HG02885 (cell line): ENCODE measurements around the gene DUSP23.
A peak's percentile ranks its signal among the peaks of the same experiment; 100 is the strongest.

ENCODE experiments used
- ATAC-seq: cut with Tn5 transposase; IDR thresholded peaks from one replicate; pipeline ENCODE4 v1.9.1; 2021; ENCODE audit warnings: mild to moderate bottlenecking; ENCODE audit not compliant: unreplicated experiment, poor library complexity

DUSP23 gene

GRCh38 chr1:159783724-159784123 lies 3.0 kb downstream of the DUSP23 start:
- ATAC-seq: no peak

DNA sequence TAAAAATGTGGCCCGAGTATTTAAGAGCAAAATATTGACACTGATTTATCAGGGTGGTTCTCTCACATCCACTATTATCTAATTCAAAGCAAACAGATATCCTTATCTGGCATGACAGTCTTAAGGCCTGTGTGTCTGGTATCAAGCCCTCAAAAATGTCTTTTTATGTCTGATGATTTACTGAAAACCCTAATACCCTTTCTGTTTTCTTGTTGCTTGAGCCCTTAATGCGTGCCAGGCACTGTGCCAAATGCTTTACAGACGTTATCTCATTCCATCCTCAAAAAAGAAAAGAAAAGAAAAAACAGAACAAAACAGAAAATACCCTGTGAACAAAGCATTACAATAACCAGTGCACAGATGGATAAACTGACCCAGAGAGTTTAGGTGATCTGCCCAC lies 5.7 kb downstream of the DUSP23 start:
- ATAC-seq: no peak

- ATAC-seq: no peak
Observed at GRCh38 chr1:159786966-159787365, 6.2 kb downstream of the DUSP23 start.

- ATAC-seq: no peak
Observed at GRCh38 chr1:159790237-159790917, 9.6 kb downstream of the DUSP23 start.

DNA sequence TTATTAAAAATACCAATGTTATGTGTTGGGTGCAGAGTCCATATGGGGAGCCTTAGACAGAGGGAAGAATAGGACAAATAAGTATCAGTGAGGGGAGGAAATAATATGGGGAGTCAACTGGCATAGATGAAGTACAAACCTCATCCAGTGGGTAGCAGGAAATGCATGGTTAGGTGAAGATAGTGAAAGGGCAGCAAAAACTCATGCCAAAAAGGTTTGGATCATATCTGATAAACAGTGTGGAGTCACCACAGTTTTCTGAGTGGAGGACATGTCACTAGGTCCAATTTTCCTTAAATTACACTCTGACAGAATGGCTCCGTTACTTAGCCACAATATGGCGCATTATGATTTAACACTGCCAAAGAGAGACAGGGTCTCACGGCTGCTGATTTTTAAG lies 10.3 kb downstream of the DUSP23 start:
- no peak for ATAC-seq

DNA sequence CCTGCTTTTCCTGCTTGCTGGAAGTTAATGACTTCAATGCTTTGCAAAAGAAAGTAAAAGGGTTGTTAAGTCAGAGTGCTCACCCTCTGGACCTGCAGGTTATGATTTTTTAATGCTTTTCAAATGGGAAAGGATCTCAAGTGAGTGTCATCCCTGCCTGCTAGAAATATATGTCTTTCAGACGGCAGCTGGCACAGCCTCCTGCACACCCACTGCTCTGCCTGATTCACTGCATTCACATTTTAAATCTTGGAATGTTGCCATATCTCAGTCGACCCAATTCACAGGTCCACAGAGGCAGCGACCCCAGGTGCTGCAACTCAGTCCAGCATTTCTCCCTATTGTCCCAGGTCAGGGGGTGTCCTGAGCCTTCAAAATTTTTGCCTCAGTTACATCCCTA lies 10.7 kb downstream of the DUSP23 start:
- no peak for ATAC-seq

GRCh38 chr1:159795534-159795933 lies 14.8 kb downstream of the DUSP23 start:
- ATAC-seq: no peak

GRCh38 chr1:159798893-159799292 lies 18.1 kb downstream of the DUSP23 start:
- ATAC-seq: peak; percentile 53

DNA sequence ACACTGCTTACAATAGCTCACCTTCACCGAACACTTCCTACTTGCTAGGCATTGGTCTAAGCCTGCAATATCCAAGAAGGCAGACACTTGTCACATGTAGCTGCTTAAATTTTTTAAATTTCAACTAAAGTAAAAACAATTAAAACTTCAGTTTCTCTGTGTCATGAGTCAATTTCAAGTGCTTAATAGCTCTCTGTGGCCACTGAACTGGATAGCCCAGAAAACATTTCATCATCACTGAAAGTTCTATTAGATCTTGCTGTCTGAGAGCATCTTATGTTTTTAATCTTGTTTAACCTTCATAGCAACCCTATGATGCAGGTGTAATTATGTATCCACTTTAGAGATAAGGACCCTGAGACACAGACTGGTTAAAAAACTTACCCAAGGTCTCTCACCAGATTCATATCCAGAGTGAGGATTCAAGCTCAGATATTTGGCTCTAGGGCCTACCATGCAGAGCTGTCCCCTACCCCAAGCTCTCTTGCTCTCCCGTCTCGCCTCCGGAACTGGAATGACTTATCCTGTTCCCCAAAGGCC lies 18.8 kb downstream of the DUSP23 start:
- no peak for ATAC-seq

GRCh38 chr1:159800177-159800930 lies 19.6 kb downstream of the DUSP23 start:
- ATAC-seq: no peak

- ATAC-seq: no peak
Observed at GRCh38 chr1:159802111-159802510, 21.3 kb downstream of the DUSP23 start, which contains the start of gene FCRL6. Gene FCRL6, plus strand, starts transcription at chr1:159802360. Its CDS starts 65 bp downstream, at chr1:159802425.

- no peak for ATAC-seq
Observed at GRCh38 chr1:159803956-159804689, 23.4 kb downstream of the DUSP23 start.

- no peak for ATAC-seq
Observed at GRCh38 chr1:159804924-159805323, 24.2 kb downstream of the DUSP23 start.

- ATAC-seq: no peak
Observed at GRCh38 chr1:159815926-159816325, 35.2 kb downstream of the DUSP23 start.

DNA sequence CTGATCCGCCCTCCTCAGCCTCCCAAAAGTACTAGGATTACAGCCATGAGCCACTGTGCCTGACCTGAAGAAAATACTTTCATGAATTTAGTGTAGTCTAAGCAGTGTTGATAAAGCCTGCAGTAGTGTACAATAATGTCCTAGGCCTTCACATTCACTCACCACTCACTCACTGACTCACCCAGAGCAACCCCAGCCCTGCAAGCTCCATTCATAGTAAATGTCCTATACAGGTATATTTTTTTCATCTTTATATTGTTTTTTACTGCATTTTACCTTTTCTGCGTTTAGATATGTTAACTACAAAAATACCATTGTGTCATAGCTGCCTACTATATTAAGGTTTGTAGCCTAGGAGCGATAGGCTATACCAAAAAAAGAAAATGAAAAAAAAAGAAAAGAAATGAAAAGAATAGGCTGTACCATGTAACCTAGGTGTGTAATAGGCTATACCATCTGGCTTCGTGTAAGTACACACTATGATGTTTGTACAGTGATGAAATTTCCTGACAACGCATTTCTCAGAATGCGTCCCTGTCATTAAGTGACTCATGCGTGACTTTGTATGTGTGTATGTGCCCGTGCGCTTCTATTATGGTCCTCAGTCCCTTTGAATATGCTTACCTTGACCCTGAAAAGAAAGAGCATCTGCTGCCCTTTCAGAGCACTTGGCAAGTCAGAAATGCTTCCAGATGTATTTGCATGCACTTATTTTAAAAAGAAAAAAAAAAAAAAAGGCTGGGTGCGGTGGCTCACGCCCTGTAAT lies 36.7 kb downstream of the DUSP23 start:
- ATAC-seq: no peak

GRCh38 chr1:159821171-159821867 lies 40.6 kb downstream of the DUSP23 start:
- peak; percentile 62 for ATAC-seq

GRCh38 chr1:159823406-159823805 lies 42.6 kb downstream of the DUSP23 start:
- no peak for ATAC-seq

- ATAC-seq: no peak
Observed at GRCh38 chr1:159825564-159825963, 44.8 kb downstream of the DUSP23 start.

- peak; percentile 42 for ATAC-seq
Observed at GRCh38 chr1:159826441-159827101, 45.8 kb downstream of the DUSP23 start, which contains the start of gene SLAMF8. Gene SLAMF8, plus strand, starts transcription at chr1:159826873. Its CDS starts 26 bp downstream, at chr1:159826899.
